DOHH2 (cell line): ENCODE measurements around the gene TSC22D1.

ENCODE experiments used
- CTCF ChIP-seq: fragments of 200-600 bp; sonication (generic); IDR thresholded peaks from one replicate; pipeline ENCODE4 v1.5.1; 2014; ENCODE audit warnings: antibody characterized with exemption, mild to moderate bottlenecking, low read depth, low read length; ENCODE audit not compliant: poor library complexity, severe bottlenecking
- EZH2phosphoT487 ChIP-seq: fragments of 200-600 bp; sonication (generic); IDR thresholded peaks from 2 replicates; pipeline ENCODE4 v1.6.1; 2017; ENCODE audit warnings: borderline replicate concordance, mild to moderate bottlenecking, antibody characterized with exemption, low read length, moderate library complexity, mixed read lengths

DNA sequence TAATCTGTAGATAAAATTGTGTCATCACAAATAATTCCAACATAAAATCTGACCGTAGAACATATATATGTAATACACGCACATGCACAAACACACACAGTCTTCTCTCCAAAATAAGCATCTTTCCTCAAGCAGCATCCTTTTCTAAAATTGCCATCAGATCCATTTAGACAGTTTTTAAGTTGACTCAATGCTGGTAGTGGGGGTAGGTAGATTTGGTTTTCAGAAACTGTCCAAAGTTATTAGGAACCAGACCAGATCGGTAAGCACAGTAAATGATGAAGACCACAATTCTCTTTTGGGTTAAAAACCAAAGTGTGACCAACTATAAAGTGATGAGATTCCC is 137.9 kb downstream of the TSC22D1 start:
- no peak for TF ChIP-seq CTCF
- TF ChIP-seq EZH2phosphoT487 = no peak
